Measurements from ENCODE around the gene MLXIPL. TPM values are rescaled to one million over a fixed set of nuclear protein-coding genes. Genes with fewer than 3 reads are reported as not detected.
"Not testable (repeated sequence)": the region's sequence is repeated elsewhere in the genome, so short reads cannot be mapped to it uniquely, and the experiment has no call there.

Gene MLXIPL
- total RNA-seq, 2 donors from 2014 or later = 9.8 to 123 TPM

DNA sequence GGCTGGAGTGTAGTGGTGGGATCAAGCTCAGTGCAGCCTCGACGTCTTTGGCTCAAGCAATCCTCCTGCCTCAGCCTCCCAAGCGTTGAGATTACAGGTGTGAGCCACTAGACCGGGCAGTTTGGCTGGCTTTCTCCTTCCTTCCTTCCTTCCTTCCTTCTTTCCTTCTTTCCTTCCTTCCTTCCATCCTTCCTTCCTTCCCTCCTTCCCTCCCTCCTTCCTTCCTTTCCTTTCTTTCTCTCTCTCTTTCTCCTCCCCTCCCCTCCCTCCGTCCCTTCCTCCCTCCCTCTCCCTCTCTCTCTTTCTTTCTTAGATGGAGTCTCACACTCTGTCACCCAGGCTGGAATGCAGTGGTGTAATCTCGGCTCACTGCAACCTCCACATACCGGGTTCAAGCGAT is 35.7 kb upstream of the MLXIPL start:
- DNase-seq (ENCODE audit: low spot score) = no peak
- intact Hi-C loops (cut with DNase I) = no loop called here
- H3K27ac ChIP-seq = no peak overlapping the region

DNA sequence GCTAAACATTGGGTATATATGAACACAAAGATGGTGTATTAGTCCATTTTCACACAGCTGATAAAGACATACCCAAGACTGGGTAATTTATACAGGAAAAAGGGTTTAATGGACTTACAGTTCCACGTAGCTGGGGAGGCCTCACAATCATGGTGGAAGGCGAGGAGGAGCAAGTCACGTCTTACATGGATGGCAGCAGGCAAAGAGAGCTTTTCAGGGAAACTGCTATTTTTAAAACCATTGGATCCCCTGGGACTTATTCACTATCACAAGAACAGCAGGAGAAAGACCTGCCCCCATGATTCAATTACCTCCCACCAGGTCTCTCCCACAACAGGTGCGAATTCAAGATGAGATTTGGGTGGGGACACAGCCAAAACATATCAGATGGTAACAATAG is 31.0 kb upstream of the MLXIPL start:
- H3K27ac ChIP-seq; intact Hi-C loops (cut with DNase I); H3K4me1 ChIP-seq (replicated peaks); H3K27me3 ChIP-seq (replicated peaks; ENCODE audit: insufficient read depth); DNase-seq (ENCODE audit: low spot score); H3K9me3 ChIP-seq; H3K36me3 ChIP-seq; H3K4me3 ChIP-seq: not testable (repeated sequence)
- whole genome bisulfite sequencing = 90% methylated on average over 4 of the region's 4 CpGs

More for the DNA sequence above, 35.7 kb upstream of the MLXIPL start:
- H3K4me1 ChIP-seq (replicated peaks) = no peaks in the 10 kb centered on the region
- no peaks in the 10 kb centered on the region for H3K27me3 ChIP-seq (replicated peaks; ENCODE audit: insufficient read depth)
- H3K9me3 ChIP-seq = no peaks in the 10 kb centered on the region
- no peak overlapping the region for H3K4me3 ChIP-seq
- no peak for TF ChIP-seq CTCF (IDR thresholded peaks at IDR 0.05)
- no peak for TF ChIP-seq POLR2A (IDR thresholded peaks at IDR 0.05)
- TF ChIP-seq POLR2AphosphoS5 (IDR thresholded peaks at IDR 0.05) = no peak
- no peaks in the 10 kb centered on the region for H3K36me3 ChIP-seq
- WGBS = 64% methylated on average over 8 of the region's 8 CpGs

DNA sequence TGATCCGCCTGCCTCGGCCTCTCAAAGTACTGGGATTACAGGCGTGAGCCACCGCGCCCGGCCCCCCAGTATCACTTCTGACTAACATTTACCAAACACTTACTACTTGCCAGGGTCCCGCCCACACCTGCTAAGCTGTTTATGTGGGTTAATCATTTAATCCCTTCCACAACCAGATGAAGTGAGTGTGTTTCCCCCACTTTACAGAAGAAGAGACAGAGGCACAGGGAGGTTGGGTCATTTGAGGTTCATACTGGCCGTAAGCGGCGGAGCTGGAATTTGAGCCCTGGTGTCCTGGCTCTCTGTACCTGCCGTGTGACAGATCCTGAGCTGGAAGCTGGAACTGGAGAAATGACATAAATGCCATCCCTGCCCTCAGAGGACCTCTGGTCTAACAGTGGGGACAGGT is 28.2 kb upstream of the MLXIPL start:
- TF ChIP-seq POLR2A (IDR thresholded peaks at IDR 0.05) = no peak
- no peak for TF ChIP-seq POLR2AphosphoS5 (IDR thresholded peaks at IDR 0.05)
- no peak for TF ChIP-seq CTCF (IDR thresholded peaks at IDR 0.05)
- no peak overlapping the region for H3K27ac ChIP-seq
- intact Hi-C loops (cut with DNase I) = no loop called here

GRCh38 chr7:73650524-73650923 is 26.2 kb upstream of the MLXIPL start:
- TF ChIP-seq POLR2A (IDR thresholded peaks at IDR 0.05) (no peak), POLR2AphosphoS5 (IDR thresholded peaks at IDR 0.05) (no peak), CTCF (IDR thresholded peaks at IDR 0.05) (no peak)
- H3K36me3 ChIP-seq = no peaks in the 10 kb centered on the region
- H3K9me3 ChIP-seq = no peaks in the 10 kb centered on the region
- H3K27ac ChIP-seq = no peak overlapping the region
- intact Hi-C loops (cut with DNase I) = no loop called here
- no peak overlapping the region for H3K4me3 ChIP-seq
- no peak for DNase-seq (ENCODE audit: low spot score)
- H3K27me3 ChIP-seq (replicated peaks; ENCODE audit: insufficient read depth) = peaks cover 3% of the 10 kb centered on the region
- H3K4me1 ChIP-seq (replicated peaks) = no peaks in the 10 kb centered on the region
- WGBS = 69% methylated on average over 5 of the region's 5 CpGs

More for the DNA sequence above, 28.2 kb upstream of the MLXIPL start:
- WGBS = 65% methylated on average over 11 of the region's 11 CpGs
- Histone ChIP-seq H3K36me3 (no peaks in the 10 kb centered on the region), H3K27me3 (replicated peaks; ENCODE audit: insufficient read depth) (no peaks in the 10 kb centered on the region), H3K9me3 (no peaks in the 10 kb centered on the region), H3K4me1 (replicated peaks) (no peaks in the 10 kb centered on the region), H3K4me3 (no peak overlapping the region)
- DNase-seq (ENCODE audit: low spot score) = no peak

GRCh38 chr7:73649576-73649975 is 25.3 kb upstream of the MLXIPL start:
- no peak overlapping the region for H3K27ac ChIP-seq
- 58% methylated on average over 9 of the region's 9 CpGs for WGBS
- H3K27me3 ChIP-seq (replicated peaks; ENCODE audit: insufficient read depth) = peaks cover 3% of the 10 kb centered on the region
- intact Hi-C loops (cut with DNase I) = no loop called here
- no peaks in the 10 kb centered on the region for H3K36me3 ChIP-seq
- no peak for DNase-seq (ENCODE audit: low spot score)
- no peaks in the 10 kb centered on the region for H3K9me3 ChIP-seq
- H3K4me3 ChIP-seq = no peak overlapping the region
- TF ChIP-seq CTCF (IDR thresholded peaks at IDR 0.05) (no peak), POLR2AphosphoS5 (IDR thresholded peaks at IDR 0.05) (no peak), POLR2A (IDR thresholded peaks at IDR 0.05) (no peak)
- no peaks in the 10 kb centered on the region for H3K4me1 ChIP-seq (replicated peaks)

All from prostate gland (tissue), 2 donors.